Hematopoietic multipotent progenitor cell (in vitro differentiated cells): ENCODE results near the gene PRR13. TPM values are rescaled to one million over a fixed set of nuclear protein-coding genes. Genes with fewer than 3 reads are reported as not detected.
A peak's percentile ranks its signal among the peaks of the same experiment; 100 is the strongest.
"Not testable (repeated sequence)": the region's sequence is repeated elsewhere in the genome, so short reads cannot be mapped to it uniquely, and the experiment has no call there.

ENCODE experiments used
- DNase-seq, 3 donors: peaks; one replicate each; pipeline ENCODE4 v3.0.0-alpha.2; 2011 to 2015; ENCODE audit warnings: low read depth in 2 of 3, low spot score in 2 of 3
- total RNA-seq: library from RNA; depleted of rRNA; stranded (reverse); fragments of >200 nt; gene quantifications from one replicate; pipeline ENCODE4 v1.2.3, GENCODE V29; 2012

Gene PRR13
- total RNA-seq, result 35.0 TPM

DNA sequence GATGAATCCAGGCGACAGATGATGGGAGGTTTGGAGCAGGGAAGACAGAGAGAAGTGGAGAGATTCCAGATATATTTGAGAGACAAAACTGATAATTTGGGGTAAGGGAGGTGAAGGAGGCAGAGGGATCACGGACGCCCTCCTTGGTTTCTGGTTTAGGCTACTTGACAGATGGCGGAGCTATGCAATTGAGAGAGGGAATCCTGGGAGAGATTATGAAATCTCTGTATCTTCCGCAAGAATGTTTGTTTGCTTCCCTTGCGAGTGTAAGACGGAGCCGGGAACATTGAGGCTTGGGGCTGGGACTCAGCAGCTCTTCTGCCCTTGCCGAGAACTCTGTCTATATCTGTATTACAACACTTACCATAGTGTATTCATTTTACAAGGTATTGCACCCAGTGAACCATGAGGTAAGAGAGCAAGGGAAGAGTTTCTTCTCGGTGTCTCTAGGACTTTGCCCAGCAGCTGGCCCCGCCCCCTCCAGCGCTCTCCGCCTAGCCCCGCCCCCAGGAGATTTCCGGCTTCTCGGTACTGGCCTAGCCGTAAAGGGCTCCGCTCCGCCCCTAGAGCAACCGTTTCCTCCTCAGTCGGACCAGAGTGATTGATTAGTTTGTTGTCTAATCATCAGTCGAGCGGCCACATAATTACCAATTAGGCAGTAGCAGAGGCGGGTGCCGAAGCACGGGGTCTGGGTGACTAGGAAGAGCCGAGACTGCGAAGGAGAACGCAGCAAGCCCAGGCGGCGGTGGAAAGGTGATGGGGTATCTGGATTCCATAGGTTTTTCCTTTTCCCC, at the start of gene PRR13:
PRR13 (plus strand) TSS at position 695 of the 794 bp plus-strand sequence. CDS start 981 bp downstream, outside the sequence.
- peak; percentile 86 to 99 (median 98) for DNase-seq

- no peak for DNase-seq
Observed at GRCh38 chr12:53399896-53400295, 41.6 kb upstream of the PRR13 start.

- not testable (repeated sequence) for DNase-seq
Observed at GRCh38 chr12:53402351-53402750, 39.2 kb upstream of the PRR13 start.

GRCh38 chr12:53402871-53403270, 38.7 kb upstream of the PRR13 start:
- no peak for DNase-seq

GRCh38 chr12:53410951-53411350, 30.6 kb upstream of the PRR13 start:
- no peak for DNase-seq

GRCh38 chr12:53413485-53414204, 27.9 kb upstream of the PRR13 start:
- no peak for DNase-seq

DNA sequence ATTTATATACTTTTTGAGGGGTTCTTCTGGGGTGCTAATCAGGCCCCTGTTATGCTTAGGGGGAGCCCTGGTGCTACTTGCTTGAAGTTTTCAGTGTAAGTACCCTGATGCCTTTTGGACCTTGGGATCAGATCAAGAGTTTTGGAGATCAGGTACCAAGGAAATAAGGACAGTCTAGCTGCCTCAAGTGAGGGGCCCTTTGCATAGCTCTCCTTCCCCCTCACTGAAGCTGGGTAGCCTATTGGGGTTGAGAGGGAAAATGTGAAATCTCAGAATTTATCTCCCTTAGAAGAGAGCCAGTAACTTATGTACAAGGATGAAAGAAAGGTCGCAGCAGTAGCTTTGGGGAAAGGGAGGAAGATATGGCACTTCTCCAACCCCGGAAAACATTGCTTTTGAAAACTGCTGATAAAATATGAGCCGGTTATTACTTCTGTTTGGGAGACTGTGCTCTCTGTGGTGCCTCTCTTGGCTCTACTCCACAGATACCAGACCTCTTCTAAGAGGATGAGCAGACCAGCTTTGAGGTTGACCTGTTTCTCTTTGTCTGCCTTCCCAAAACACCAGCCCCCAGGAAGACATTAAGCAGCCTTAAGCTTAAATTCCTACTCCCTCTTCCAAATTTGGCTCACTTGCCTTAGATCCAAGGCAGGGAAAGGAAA, 26.6 kb upstream of the PRR13 start:
- no peak for DNase-seq

DNA sequence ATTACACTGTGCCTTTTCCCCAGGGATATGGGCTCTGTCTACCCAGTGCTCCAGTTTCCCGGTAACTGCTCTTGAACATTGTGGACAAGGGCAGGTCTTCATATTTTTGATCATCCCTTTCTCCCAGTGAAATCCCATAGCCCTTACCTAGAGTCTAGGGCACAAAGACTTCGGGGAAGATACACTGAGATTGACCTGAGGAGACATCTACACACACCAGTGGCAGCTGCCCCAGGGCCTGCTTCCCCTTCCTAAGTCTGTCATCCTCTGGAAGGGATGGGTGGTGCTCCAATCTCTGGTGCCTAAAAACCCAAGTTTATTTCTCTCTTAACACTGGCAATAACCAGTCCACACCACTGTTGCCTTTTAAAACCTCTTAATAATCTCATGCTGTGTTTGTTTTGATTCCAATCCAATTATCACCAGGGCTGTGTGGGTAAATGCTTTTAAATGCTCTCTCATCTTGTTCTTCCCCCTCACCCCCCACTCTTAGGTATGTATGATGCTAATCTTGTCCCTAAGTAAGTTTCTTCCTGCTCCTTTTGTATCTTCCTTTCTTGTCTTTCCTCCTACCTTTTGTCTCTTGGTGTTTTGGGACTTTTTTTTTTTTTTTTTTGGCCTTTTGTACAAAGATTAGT, 25.7 kb upstream of the PRR13 start:
- DNase-seq, result not testable (repeated sequence)

DNA sequence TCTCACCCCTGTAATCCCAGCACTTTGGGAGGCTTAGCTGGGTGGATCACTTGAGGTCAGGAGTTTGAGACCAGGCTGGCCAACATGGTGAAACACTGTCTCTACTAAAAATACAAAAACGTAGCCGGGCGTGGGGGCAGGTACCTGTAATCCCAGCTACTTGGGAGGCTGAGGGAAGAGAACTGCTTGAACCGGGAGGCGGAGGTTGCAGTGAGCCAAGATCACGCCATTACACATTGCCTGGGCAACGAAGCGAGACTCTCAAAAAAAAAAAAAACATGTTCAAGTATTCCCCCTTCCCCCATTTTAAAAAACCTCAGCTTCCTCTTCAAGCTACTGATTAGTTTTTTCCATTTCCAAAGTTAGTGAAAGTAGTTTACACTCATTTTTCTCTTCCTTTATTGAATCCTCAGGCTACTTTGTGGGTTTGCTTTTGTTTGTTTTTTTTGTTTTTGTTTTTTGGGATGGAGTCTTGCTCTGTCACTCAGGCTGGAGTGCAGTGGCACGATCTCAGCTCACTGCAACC, 24.2 kb upstream of the PRR13 start:
- peak in 2 of 3 donors; percentile 69 to 87 for DNase-seq

- no peak for DNase-seq
Observed at GRCh38 chr12:53418221-53418620, 23.3 kb upstream of the PRR13 start.

DNA sequence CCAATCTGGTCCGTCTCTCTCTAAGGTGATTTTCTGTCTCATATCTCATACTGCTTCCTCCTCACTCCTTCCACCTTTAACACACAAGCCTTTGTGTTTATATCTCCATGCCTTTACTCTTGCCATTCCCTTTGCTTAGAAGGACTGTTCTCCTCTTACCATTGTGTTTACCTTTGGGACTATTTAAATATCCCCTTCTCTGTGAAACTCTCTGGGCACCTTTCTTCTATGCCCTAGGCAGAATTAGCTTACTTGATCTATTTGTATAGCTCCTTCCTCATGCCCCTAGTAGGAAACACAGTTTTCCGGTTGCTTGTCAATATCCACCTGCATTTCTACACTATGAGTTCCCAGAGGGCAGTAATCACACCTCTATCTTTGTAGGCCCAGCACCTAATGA, 21.8 kb upstream of the PRR13 start:
- DNase-seq, result no peak

DNA sequence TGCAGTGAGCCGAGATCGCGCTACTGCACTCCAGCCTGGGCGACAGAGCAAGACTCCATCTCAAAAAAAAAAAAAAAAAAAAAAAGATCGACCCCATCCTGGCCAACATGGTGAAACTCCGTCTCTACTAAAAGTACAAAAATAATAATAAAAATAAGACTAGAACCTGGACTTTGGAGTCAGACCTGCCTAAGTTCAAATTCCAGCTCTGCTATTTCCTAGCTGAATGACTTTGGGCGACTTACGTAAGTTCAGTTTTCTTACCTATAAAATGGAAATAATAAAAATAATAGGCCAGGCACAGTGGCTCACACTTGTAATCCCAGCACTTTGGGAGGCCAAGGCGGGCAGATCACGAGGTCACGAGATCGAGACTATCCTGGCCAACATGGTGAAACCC, 19.3 kb upstream of the PRR13 start:
- DNase-seq, result not testable (repeated sequence)

DNA sequence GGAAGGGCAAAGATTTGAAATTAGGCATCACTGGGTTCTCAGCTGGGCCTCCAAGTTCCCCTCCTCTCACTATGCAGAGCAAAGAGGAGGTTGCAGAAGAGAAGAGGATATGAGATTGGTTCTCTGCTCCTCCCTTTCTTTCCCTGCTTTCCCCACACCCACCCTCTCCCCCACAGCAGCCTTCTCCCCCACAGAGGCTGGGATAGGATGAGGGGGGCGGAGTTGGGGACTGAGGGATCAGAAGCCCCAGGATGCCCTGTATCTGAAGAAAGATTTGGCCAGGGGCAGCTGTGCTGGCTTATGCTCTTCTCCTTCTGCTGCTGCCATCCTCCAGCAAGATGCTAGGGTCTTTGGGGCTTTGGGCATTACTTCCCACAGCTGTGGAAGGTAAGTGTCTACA, 17.9 kb upstream of the PRR13 start, which contains the start of gene AMHR2:
AMHR2 (plus strand) TSS at position 259 of the 400 bp plus-strand sequence; CDS start at position 339, 80 bp downstream.
- no peak for DNase-seq

DNA sequence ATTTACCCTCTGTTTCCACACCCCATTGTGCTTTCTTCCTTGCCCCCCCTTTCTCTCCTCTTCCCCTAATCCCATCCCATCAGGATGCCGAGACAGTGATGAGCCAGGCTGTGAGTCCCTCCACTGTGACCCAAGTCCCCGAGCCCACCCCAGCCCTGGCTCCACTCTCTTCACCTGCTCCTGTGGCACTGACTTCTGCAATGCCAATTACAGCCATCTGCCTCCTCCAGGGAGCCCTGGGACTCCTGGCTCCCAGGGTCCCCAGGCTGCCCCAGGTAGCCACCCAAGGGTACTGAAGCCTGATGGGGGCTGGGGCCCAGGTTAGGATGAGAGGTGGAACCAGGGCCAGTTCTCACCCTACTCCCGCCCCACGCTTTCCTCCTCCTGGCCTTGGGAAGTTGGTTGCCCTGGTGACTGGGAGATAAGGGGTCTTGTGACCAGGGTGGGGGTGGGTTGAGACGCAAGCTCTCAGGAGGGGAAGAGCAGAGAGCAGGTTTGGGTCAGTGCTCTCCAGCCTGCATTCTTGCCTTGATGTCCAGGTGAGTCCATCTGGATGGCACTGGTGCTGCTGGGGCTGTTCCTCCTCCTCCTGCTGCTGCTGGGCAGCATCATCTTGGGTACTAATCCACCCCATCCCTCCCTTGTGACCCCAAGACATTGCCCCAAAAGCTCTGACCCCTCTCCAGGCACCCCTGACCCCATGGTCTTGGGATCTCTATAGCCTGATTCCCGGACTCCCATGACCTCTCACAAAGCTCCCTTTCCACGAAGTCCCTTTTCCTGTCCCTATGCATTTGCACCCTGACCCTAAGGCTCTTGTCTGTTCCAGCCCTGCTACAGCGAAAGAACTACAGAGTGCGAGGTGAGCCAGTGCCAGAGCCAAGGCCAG, 16.7 kb upstream of the PRR13 start:
- DNase-seq, result peak in 1 of 3 donors; percentile 16

DNA sequence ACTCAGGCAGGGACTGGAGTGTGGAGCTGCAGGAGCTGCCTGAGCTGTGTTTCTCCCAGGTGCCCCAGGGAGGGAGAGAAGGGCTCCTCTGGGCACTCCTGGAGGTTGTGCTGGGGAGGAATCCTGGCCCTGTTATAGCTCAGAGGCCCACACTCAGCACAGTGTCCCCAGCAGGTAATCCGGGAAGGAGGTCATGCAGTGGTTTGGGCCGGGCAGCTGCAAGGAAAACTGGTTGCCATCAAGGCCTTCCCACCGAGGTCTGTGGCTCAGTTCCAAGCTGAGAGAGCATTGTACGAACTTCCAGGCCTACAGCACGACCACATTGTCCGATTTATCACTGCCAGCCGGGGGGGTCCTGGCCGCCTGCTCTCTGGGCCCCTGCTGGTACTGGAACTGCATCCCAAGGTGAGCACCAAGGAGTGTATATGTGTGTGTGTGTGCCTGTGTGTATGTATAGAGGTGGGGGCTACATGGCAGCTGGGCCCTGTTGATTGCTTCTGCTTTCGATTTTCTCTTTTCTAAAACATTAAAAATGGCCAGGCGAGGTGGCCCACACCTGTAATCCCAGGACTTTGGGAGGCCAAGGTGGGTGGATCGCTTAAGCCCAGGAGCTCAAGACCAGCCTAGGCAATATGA, 15.9 kb upstream of the PRR13 start:
- no peak for DNase-seq

DNA sequence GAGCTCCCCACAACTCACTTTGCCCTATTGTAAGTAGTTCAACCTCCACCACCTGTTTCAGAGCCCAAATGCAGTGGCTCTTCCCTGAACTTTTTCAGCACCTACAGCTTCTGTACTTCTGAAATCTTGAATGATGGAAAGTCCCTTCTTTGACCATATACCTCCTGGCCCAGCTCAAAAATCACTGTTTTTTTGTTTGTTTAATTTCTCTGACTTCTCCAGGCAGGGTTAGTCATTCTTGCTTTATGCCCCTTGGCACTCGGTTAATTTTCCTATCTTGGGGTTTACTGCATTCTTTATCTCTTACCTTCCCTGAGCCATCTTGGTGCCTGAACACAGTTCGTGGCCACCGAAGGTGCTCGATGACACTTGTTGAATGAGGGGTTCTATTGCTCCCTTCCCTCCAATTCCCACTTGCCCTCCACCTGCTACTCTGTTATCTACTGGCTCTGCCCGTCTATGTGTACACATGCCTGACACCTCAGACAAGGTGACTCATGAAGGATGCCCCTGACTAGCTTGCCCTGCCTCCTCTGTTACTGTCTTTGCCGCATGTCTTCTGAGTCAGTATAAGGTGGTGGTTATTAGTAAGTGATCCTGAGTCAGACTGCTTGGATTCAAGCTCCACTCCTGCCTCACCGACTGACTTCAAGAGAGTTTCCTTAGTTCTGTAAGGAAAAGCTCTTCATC, 13.5 kb upstream of the PRR13 start:
- DNase-seq, result no peak

DNA sequence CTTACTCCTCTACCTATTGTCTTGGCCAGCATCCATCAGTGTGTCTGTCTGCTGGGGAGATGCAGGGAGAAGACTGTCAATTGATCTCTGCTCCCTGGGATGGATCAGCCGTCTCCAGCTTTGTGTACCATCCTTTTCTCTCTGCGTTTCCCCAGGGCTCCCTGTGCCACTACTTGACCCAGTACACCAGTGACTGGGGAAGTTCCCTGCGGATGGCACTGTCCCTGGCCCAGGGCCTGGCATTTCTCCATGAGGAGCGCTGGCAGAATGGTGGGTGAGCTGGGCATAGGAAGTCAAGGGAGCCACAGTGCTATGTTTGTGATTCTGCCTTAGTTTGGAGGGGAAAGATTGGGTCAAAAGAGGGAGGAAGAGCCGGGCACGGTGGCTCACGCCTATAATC, 12.8 kb upstream of the PRR13 start:
- no peak for DNase-seq

DNA sequence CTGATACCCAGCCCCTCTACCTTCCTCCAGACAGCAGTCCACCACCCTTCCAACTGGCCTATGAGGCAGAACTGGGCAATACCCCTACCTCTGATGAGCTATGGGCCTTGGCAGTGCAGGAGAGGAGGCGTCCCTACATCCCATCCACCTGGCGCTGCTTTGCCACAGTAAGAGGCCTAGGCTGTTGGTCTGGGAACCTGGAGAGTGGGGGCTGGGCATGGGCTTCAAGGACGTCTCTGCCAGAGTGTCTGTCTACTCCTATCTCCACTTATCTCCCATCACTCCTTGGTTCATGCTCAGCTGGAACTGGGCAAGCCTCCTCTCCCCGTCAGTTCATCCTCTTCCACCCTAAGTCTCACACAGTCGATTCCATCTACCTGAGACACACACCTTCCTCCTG, 11.4 kb upstream of the PRR13 start:
- DNase-seq, result no peak

- DNase-seq, result no peak
Observed at GRCh38 chr12:53431187-53431586, 10.3 kb upstream of the PRR13 start.
